HG03060 (cell line): ENCODE data around the gene COL5A1.

ENCODE experiments used
- ATAC-seq: cut with Tn5 transposase; IDR thresholded peaks from one replicate; pipeline ENCODE4 v1.9.1; 2021; ENCODE audit warnings: low read depth, moderate number of reproducible peaks; ENCODE audit not compliant: unreplicated experiment

The COL5A1 gene

GRCh38 chr9:134641173-134641989 is at the start of gene COL5A1:
Gene COL5A1, plus strand, starts transcription at chr9:134641803. Its CDS starts 385 bp downstream, at chr9:134642188.
- no peak for ATAC-seq

- ATAC-seq, result no peak
Observed at GRCh38 chr9:134592018-134592818, 49.4 kb upstream of the COL5A1 start.

GRCh38 chr9:134592819-134593200 is 48.8 kb upstream of the COL5A1 start:
- ATAC-seq, result no peak

GRCh38 chr9:134593286-134594077 is 48.1 kb upstream of the COL5A1 start:
- no peak for ATAC-seq

GRCh38 chr9:134594078-134594941 is 47.3 kb upstream of the COL5A1 start:
- no peak for ATAC-seq

- ATAC-seq, result no peak
Observed at GRCh38 chr9:134595014-134595413, 46.6 kb upstream of the COL5A1 start.

GRCh38 chr9:134597041-134597913 is 44.3 kb upstream of the COL5A1 start:
- ATAC-seq, result no peak

GRCh38 chr9:134597957-134598883 is 43.4 kb upstream of the COL5A1 start:
- ATAC-seq, result no peak

GRCh38 chr9:134598884-134599245 is 42.7 kb upstream of the COL5A1 start:
- ATAC-seq, result no peak

- no peak for ATAC-seq
Observed at GRCh38 chr9:134600371-134600770, 41.2 kb upstream of the COL5A1 start.

- no peak for ATAC-seq
Observed at GRCh38 chr9:134600836-134601638, 40.6 kb upstream of the COL5A1 start.

- ATAC-seq, result no peak
Observed at GRCh38 chr9:134601764-134602163, 39.8 kb upstream of the COL5A1 start.

GRCh38 chr9:134602547-134603362 is 38.8 kb upstream of the COL5A1 start:
- ATAC-seq, result no peak

- no peak for ATAC-seq
Observed at GRCh38 chr9:134604834-134605233, 36.8 kb upstream of the COL5A1 start.

GRCh38 chr9:134605351-134605965 is 36.1 kb upstream of the COL5A1 start:
- ATAC-seq, result no peak

- no peak for ATAC-seq
Observed at GRCh38 chr9:134605966-134606357, 35.6 kb upstream of the COL5A1 start.
